GM19035 (cell line): ENCODE data around the gene U2AF1.
"Not testable (repeated sequence)": the region's sequence is repeated elsewhere in the genome, so short reads cannot be mapped to it uniquely, and the experiment has no call there.

Source experiments
- ATAC-seq: cut with Tn5 transposase; IDR thresholded peaks from one replicate; pipeline ENCODE4 v1.9.1; 2021; ENCODE audit not compliant: unreplicated experiment

The U2AF1 gene

DNA sequence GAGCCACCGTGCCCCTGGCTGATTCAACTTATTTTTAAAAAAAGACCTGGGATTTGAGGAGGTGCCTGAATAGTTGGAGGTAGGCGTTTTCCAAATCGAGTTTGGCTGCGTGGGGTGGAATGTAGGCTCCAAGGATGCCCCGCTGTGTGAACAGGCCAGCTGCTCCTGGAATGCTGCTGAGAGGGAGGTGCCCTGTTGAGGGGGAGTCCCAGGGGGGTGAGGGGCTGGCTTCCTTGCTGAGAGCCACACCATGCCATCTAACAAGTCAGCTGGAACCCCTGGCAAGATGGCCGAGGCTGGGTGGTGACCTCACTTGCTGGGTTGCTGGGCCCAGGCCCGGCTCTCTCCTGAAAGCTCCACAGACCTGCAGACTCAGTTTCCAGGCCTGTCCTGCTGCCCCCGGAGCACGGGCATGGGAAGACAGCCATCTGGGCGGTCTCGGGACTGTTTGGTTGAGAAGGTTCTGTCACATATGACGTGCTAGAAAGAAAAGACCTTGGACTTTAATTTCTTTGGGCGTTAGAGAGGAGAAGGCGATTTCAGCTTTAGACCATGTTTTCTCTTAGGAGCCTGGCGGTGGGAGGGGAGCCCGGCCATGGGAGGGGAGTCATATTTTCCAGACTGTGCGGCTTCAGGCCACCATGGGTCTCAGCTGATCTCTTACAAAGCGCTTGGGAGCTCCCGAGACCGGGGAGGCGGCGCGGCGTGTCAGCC lies 24.6 kb downstream of the U2AF1 start:
- ATAC-seq: not testable (repeated sequence)

GRCh38 chr21:43076643-43077042 lies 30.7 kb downstream of the U2AF1 start:
- not testable (repeated sequence) for ATAC-seq

- not testable (repeated sequence) for ATAC-seq
These were observed 31.2 kb downstream of the U2AF1 start for GRCh38 chr21:43076023-43076637.

- not testable (repeated sequence) for ATAC-seq
These were observed 32.0 kb downstream of the U2AF1 start, which contains the start of gene CBS for GRCh38 chr21:43075170-43076022. CBS (minus strand) TSS chr21:43075835; CDS start chr21:43072193, 3,642 bp downstream.

DNA sequence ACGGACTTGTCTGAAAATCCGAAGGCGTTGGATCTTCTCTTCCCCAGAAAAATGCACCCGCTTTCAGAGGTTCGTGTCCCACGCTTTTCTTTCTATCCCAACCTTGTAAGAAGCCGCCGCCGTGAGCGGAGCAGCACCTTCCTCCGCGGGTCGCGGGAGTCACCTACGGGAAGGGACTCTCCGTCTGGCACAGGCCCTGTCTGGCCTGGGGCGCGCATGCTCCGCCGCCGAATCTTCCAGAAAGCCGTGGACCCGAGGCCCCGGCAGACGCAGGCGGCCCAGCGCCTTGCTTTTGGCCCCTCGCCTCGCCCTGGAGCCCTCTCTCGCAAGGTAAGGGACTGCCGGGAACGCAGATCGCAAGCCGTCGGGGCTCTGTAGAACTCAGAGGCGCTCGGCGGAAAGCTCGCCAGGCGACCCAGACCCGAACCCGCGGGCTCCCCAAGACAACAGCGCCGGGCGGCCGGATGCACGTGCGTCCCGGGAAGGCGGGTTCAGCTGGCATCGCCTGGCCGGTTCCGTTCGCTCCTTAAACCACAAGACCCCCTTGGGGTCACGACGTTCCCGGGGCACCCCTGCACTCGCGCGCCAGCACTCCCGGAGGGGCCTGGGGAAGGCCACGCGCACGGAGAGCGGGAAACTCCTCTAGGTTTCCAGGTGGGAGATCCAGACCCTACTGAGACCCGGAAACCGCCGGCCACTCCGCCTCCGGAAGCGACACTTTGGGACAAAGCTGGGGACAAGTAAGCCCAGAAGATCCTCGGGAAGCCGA lies 32.8 kb downstream of the U2AF1 start:
- not testable (repeated sequence) for ATAC-seq

DNA sequence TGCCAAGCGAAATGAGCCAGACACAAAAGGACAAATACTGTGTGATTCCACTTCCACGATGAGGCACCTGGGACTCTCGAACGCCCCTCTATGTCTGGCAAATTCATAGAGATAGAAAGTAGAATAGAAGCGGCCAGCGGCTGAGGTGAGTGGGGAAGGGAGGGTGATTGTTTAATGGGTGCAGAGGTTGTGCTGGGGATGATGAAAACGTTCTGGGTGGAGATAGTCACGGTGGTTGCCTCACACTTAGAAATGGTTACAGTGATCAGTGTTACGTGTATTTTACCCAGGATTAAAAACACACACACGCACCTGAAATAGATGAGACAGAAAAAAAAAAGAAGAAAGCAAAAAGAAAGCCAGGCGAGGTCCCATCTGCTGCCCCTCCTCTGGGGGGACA lies 34.6 kb downstream of the U2AF1 start:
- not testable (repeated sequence) for ATAC-seq

DNA sequence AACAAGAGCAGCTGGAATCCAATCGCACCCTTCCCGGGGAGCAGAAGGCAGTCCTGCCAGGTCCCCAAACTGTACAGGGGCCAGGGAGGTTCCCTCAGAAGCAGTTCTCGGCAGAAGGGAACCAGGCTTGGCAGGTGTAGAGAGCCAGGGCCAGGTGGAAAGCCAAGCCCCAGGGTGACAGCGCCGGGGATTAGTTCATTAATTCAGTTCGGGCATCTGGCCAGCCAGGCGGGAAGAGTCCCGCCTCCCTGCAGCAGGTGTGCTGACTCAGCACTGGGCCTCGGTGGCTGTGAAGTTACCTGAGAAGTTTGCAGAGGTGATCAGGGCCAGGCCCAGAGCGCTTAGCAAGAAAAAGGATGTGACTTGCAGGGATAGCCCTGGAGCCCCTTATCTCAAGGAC lies 37.7 kb downstream of the U2AF1 start:
- not testable (repeated sequence) for ATAC-seq

DNA sequence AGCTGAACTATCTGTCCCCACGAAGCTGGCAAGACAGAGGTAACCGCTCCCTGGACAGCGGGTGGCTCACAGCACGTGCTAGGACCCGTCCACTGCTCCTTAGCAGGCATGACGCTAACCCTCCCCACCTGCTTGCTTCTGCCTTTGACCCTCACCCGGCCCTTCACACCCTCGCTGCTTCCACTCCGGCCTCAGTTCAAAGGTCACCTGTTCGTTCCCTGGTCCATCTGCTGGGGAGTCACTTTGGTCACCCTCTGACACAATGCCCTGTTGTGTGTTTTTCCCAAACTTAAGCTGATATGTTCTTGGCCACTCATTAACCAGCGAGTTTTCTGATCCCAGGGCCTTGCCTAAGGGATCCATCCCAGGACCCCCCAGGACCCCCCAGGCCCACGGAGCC lies 39.3 kb downstream of the U2AF1 start:
- ATAC-seq: not testable (repeated sequence)

GRCh38 chr21:43066690-43067089 lies 40.7 kb downstream of the U2AF1 start:
- ATAC-seq: not testable (repeated sequence)

DNA sequence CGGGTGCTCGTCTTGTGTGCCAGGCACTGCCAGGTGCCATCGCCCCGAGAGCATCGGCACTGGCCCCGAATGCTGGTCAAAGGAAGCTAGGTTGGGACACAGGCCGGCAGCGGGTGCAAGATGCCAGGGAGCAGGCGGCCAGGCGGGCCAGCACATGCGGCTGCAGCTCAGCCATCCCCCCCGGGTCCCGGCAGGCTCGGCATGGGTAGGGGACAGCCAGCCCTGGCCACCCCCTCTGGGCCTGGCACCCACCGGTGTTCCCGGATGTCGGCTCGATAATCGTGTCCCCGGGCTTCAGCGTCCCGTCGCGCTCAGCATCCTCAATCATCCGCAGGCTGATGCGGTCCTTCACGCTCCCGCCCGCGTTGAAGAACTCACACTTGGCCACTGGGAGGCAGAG lies 41.4 kb downstream of the U2AF1 start:
- ATAC-seq: not testable (repeated sequence)

DNA sequence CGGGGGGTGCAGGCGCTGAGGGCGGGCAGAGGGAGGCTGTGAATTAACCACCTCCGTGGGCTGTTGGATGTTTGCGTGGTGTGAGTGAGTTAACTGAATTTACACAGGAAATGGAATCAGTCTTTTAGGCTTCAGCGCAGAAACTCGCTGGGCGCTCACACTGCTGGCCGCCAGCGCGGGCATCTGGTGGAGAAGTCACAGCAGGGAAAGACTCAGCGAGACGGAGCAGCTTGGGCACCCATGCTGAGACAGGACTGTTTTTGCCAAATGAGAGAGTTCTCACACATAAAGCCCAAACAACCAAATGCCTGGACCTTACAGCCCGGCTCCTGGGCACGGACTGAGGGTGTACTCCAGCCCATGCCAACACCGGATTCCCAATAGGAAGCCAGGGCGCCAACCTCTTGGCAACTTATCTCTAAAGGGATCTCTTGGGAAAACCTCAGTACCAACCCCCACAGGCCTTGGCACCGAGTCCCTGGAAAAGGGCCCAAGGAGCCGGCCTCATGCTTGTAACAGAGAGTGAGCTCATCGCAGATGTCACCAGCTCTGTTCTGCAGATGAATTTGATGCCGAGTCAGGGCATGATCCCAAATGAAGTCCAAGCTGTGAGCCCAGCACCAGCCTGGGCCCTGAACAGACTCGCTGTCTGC lies 43.0 kb downstream of the U2AF1 start:
- ATAC-seq: not testable (repeated sequence)

DNA sequence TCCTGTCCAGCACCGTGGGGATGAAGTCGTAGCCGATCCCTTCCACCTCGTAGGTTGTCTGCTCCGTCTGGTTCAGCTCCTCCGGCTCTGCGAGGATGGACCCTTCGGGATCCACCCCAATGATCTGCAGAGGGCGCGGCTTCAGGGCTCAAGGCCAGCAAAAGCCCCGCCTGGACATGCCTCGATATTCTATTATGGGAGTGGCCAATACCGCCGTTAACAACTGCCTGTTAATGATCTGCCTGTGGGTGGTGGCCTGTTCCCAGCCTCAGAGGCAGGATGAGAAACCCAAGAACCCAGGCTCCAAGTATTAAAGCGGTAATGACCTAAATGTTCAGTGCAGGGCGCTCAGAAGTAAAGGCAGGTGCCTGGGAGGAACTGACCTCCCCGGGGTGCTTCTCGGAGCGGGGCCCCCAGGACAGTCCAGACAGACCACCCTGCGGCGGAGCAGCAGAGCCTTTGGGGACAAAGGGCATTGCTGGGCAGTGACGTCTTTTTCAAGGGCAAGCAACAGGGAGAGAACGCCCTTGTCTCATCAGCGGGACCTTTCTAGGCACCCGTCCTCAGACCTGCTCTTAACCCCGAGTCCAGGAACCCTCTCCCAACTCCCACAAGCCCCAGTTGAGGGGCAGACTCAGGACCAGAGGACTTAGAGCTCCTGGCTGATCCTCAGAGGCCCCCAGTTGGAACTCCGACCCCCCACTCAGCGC lies 44.3 kb downstream of the U2AF1 start:
- ATAC-seq: not testable (repeated sequence)

DNA sequence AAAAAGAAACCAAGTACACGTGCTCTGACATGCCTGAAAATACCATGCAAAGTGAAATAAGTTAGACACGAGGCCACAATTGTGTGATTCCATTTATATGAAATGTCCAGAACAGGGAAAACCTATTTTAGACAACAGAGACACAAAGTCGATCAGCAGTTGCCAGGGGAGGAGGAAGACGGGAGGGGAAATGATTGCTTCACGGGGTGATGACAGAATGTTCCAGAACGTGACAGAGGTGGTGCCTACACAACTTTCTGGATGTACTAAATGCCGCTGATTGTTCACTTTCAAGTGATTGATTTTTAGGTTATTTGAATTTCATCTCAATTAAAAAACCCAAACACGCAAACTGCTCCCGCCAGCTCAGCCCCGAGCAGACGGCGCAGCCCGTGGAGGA lies 54.3 kb downstream of the U2AF1 start:
- not testable (repeated sequence) for ATAC-seq

- ATAC-seq: not testable (repeated sequence)
These were observed 61.2 kb downstream of the U2AF1 start for GRCh38 chr21:43045876-43046821.

DNA sequence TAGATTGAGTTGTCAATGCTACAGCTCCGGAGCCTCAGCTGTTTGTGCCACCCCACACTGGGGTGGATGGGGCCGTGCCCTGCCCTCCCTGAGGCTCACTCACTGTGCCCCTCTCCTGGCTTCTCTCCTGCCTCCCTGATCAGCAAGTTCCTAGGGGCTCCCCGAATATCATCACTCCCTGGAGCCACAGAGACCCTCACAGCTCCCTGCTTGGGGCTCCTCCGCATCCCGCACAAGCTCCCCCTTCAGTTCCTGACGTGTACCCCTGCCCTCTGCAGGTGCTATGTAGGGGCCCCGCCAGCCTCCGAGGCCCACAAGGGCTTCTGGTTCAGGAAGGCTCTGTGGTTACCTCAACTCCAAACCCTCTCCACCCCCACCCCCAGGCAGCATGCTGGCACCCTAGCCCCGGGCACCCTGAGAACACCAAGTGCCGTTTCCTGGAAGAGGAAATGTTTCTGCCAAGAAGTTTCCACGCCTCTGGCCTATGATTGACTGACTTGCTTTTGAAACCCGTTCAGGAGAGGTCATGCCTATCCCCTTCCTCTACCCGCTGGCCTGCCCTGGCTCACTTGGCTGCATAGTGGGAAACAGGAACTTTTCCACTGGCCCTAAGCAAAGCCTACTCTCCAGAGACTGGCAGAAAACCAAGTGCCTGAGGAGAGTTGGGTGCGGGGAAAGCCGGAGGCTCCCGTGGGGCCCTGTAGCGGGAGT lies 62.0 kb downstream of the U2AF1 start:
- ATAC-seq: not testable (repeated sequence)

- ATAC-seq: not testable (repeated sequence)
These were observed 62.8 kb downstream of the U2AF1 start for GRCh38 chr21:43044547-43044946.

DNA sequence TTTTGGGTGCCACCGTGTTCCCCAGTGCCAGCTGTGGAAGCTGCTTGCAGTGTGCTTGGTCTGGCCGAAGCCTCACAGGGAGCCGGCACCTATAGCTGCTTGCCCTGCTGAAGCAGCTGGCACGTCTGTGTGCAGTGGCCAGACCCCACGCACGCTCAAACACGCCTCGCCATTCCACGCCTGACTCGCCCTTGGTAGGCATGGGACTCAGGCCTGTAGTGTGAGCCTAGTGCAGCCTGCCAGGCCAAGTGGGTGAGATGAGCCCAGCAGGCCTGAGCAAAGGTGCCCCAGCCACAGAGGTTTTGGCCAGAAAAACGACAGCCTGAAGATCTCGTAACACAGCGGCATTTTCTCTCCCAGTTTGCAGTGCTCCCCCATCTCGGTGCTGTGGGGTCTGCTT lies 64.1 kb downstream of the U2AF1 start:
- not testable (repeated sequence) for ATAC-seq
